Activated CD4-positive, alpha-beta T cell treated with anti-CD3 and anti-CD28 coated beads for 36 hours (primary cell): Measurements from ENCODE around the gene ARHGEF4. TPM values are rescaled to one million over a fixed set of nuclear protein-coding genes. Genes with fewer than 3 reads are reported as not detected.
"Not testable (repeated sequence)": the region's sequence is repeated elsewhere in the genome, so short reads cannot be mapped to it uniquely, and the experiment has no call there.

Experiments used
- ATAC-seq: fragments of 200-7000 bp; cut with Tn5 transposase; one replicate; pipeline ENCODE4 v1.10.0; 2021; ENCODE audit warnings: mild to moderate bottlenecking, moderate library complexity
- CTCF ChIA-PET: fragments of 350-600 bp; sonication (Branson Sonifier 250); formaldehyde crosslinking; loops from one replicate; lab custom pipeline; 2021; ENCODE audit warnings: antibody characterized with exemption; lab: Charles Lee
- POLR2A ChIA-PET: fragments of 350-600 bp; sonication (Branson Sonifier 250); formaldehyde crosslinking; loops from one replicate; lab custom pipeline; 2021; ENCODE audit warnings: antibody characterized with exemption, inconsistent platforms; lab: Charles Lee
- DNase-seq: peaks from one replicate; pipeline ENCODE4 v3.0.0-alpha.2; 2020
- H3K27ac Mint-ChIP-seq: one replicate; pipeline ENCODE4 v1.8.0; 2021; ENCODE audit warnings: mixed read lengths
- H3K27me3 Mint-ChIP-seq: one replicate; pipeline ENCODE4 v1.8.0; 2021; ENCODE audit warnings: mixed read lengths
- H3K36me3 Mint-ChIP-seq: one replicate; pipeline ENCODE4 v1.8.0; 2021; ENCODE audit warnings: low read depth, mixed read lengths
- H3K4me1 Mint-ChIP-seq: one replicate; pipeline ENCODE4 v1.8.0; 2021; ENCODE audit warnings: mixed read lengths
- H3K4me3 Mint-ChIP-seq: one replicate; pipeline ENCODE4 v1.8.0; 2021; ENCODE audit warnings: mild to moderate bottlenecking, moderate library complexity, mixed read lengths
- H3K9me3 Mint-ChIP-seq: one replicate; pipeline ENCODE4 v1.8.0; 2021; ENCODE audit warnings: low read depth, mixed read lengths
- intact Hi-C, 2 experiments: fragments of 100-400 bp; cut with DNase I in 1 of 2; cut with micrococcal nuclease in 1 of 2; formaldehyde crosslinking; loops; one replicate each; pipeline versions ENCODE4 v1.14.2 to v1.15.1; 2022 to 2024; cut with DNase I, micrococcal nuclease
- total RNA-seq, 2 experiments: library from RNA; stranded (reverse); gene quantifications; one replicate each; pipeline ENCODE4 v1.2.3, GENCODE V29; 2021

ARHGEF4 gene
- total RNA-seq, 2 experiments from 2014 or later, result 1.2 to 1.9 TPM

GRCh38 chr2:131076707-131077106, 240.0 kb downstream of the ARHGEF4 start:
- intact Hi-C loops, result no loop called here
- H3K36me3 Mint-ChIP-seq, result peaks cover 73% of the 10 kb centered on the region
- H3K9me3 Mint-ChIP-seq, result no peaks in the 10 kb centered on the region
- H3K4me3 Mint-ChIP-seq, result no peak overlapping the region
- H3K27me3 Mint-ChIP-seq, result no peaks in the 10 kb centered on the region
- peaks cover 25% of the 10 kb centered on the region for H3K4me1 Mint-ChIP-seq
- POLR2A ChIA-PET, result no interaction called here
- CTCF ChIA-PET, result no interaction called here
- ATAC-seq (no peak), DNase-seq (no peak)
- no peak overlapping the region for H3K27ac Mint-ChIP-seq

- H3K36me3 Mint-ChIP-seq, result peaks cover 73% of the 10 kb centered on the region
- no peaks in the 10 kb centered on the region for H3K9me3 Mint-ChIP-seq
- H3K27me3 Mint-ChIP-seq, result no peaks in the 10 kb centered on the region
- no peak overlapping the region for H3K27ac Mint-ChIP-seq
- H3K4me3 Mint-ChIP-seq, result no peak overlapping the region
- CTCF ChIA-PET, result no interaction called here
- intact Hi-C loops, result no loop called here
- H3K4me1 Mint-ChIP-seq, result peaks cover 21% of the 10 kb centered on the region
- ATAC-seq (no peak), DNase-seq (no peak)
- POLR2A ChIA-PET, result no interaction called here
Observed at GRCh38 chr2:131077182-131077846, 240.6 kb downstream of the ARHGEF4 start.

GRCh38 chr2:131077966-131078365, 241.3 kb downstream of the ARHGEF4 start:
- no peak for DNase-seq
- Mint-ChIP-seq H3K27ac (no peak overlapping the region), H3K4me1 (peaks cover 22% of the 10 kb centered on the region), H3K4me3 (no peak overlapping the region), H3K27me3 (no peaks in the 10 kb centered on the region), H3K36me3 (peaks cover 74% of the 10 kb centered on the region), H3K9me3 (no peaks in the 10 kb centered on the region)
- CTCF ChIA-PET, result no interaction called here
- no peak for ATAC-seq
- POLR2A ChIA-PET, result no interaction called here
- intact Hi-C loops, result no loop called here

- H3K27me3 Mint-ChIP-seq, ATAC-seq, POLR2A ChIA-PET, H3K9me3 Mint-ChIP-seq, H3K27ac Mint-ChIP-seq, H3K4me3 Mint-ChIP-seq, intact Hi-C loops, DNase-seq, CTCF ChIA-PET: not testable (repeated sequence)
- peaks cover 25% of the 10 kb centered on the region for H3K4me1 Mint-ChIP-seq
- peaks cover 70% of the 10 kb centered on the region for H3K36me3 Mint-ChIP-seq
Observed at GRCh38 chr2:131079931-131080330, 243.2 kb downstream of the ARHGEF4 start.

GRCh38 chr2:131081190-131081589, 244.5 kb downstream of the ARHGEF4 start:
- H3K27ac Mint-ChIP-seq, result no peak overlapping the region
- intact Hi-C loops, result no loop called here
- no peak overlapping the region for H3K4me3 Mint-ChIP-seq
- peaks cover 34% of the 10 kb centered on the region for H3K4me1 Mint-ChIP-seq
- H3K36me3 Mint-ChIP-seq, result peaks cover 73% of the 10 kb centered on the region
- H3K27me3 Mint-ChIP-seq, result no peaks in the 10 kb centered on the region
- CTCF ChIA-PET, result interaction anchor here (0.7 kb wide), 1 partner anchor 41 kb away, joined by 4 read pairs; no protein-coding TSS in a partner anchor
- DNase-seq (no peak), ATAC-seq (no peak)
- H3K9me3 Mint-ChIP-seq, result no peaks in the 10 kb centered on the region
- POLR2A ChIA-PET, result no interaction called here

GRCh38 chr2:131085646-131086045, 248.9 kb downstream of the ARHGEF4 start:
- CTCF ChIA-PET, result interaction anchor here (1.2 kb wide), 1 partner anchor 11 kb away, joined by 4 read pairs; no protein-coding TSS in a partner anchor
- H3K36me3 Mint-ChIP-seq, result peaks cover 64% of the 10 kb centered on the region
- DNase-seq, result no peak
- no peak for ATAC-seq
- H3K4me3 Mint-ChIP-seq, result no peak overlapping the region
- intact Hi-C loops, result no loop called here
- peak overlapping the region; percentile 61 for H3K27ac Mint-ChIP-seq
- POLR2A ChIA-PET, result no interaction called here
- H3K27me3 Mint-ChIP-seq, result no peaks in the 10 kb centered on the region
- peaks cover 45% of the 10 kb centered on the region for H3K4me1 Mint-ChIP-seq
- H3K9me3 Mint-ChIP-seq, result no peaks in the 10 kb centered on the region

GRCh38 chr2:131092458-131093005, 255.8 kb downstream of the ARHGEF4 start:
- DNase-seq, result peak; percentile 66
- no peaks in the 10 kb centered on the region for H3K9me3 Mint-ChIP-seq
- intact Hi-C loops, result loop anchor here (1.0 to 10.0 kb wide), 11 partner anchors 12 to 750 kb away; partner anchors contain the start of genes IMP4 (in 1 of the 2), MZT2A (in 1 of the 2) and PLEKHB2 (in 1 of the 2)
- CTCF ChIA-PET, result interaction anchor here (0.5 to 2.5 kb wide), 3 partner anchors 9 to 60 kb away, joined by 3 to 30 read pairs (median 4); partner anchors contain the start of gene PLEKHB2
- POLR2A ChIA-PET, result interaction anchor here (0.6 to 1.6 kb wide), 5 partner anchors 12 to 69 kb away, joined by 3 to 7 read pairs (median 5); partner anchors contain the start of gene PLEKHB2
- no peak for ATAC-seq
- peaks cover 31% of the 10 kb centered on the region for H3K4me1 Mint-ChIP-seq
- H3K4me3 Mint-ChIP-seq, result peak overlapping the region; percentile 75
- H3K27ac Mint-ChIP-seq, result peak overlapping the region; percentile 72
- peaks cover 24% of the 10 kb centered on the region for H3K36me3 Mint-ChIP-seq
- H3K27me3 Mint-ChIP-seq, result no peaks in the 10 kb centered on the region

- Mint-ChIP-seq H3K9me3 (no peaks in the 10 kb centered on the region), H3K36me3 (peaks cover 17% of the 10 kb centered on the region), H3K4me1 (peaks cover 26% of the 10 kb centered on the region), H3K27ac (peak within 1 kb of the TSS; percentile 97), H3K4me3 (peak within 1 kb of the TSS; percentile 81), H3K27me3 (no peaks in the 10 kb centered on the region)
- ATAC-seq (peak; percentile 85), DNase-seq (peak; percentile 93)
- intact Hi-C loops, result loop anchor here (1.0 to 10.0 kb wide), 11 partner anchors 11 to 751 kb away; partner anchors contain the start of genes IMP4 (in 1 of the 2), MZT2A (in 1 of the 2) and PLEKHB2 (in 1 of the 2)
- ChIA-PET POLR2A (interaction anchor here (0.7 to 1.6 kb wide), 4 partner anchors 10 to 65 kb away, joined by 3 to 7 read pairs (median 4); partner anchors contain the start of gene PLEKHB2), CTCF (interaction anchor here (0.5 to 2.5 kb wide), 5 partner anchors 9 to 400 kb away, joined by 3 to 30 read pairs (median 4); partner anchors contain the start of gene PLEKHB2)
Observed at GRCh38 chr2:131093006-131093695, 256.4 kb downstream of the ARHGEF4 start, which contains the start of gene FAM168B. Gene FAM168B, minus strand, starts transcription at chr2:131093460. Its CDS starts 10,814 bp downstream, at chr2:131082646.

GRCh38 chr2:131093696-131094462, 257.2 kb downstream of the ARHGEF4 start:
- H3K27me3 Mint-ChIP-seq, result no peaks in the 10 kb centered on the region
- H3K4me1 Mint-ChIP-seq, result peaks cover 23% of the 10 kb centered on the region
- H3K9me3 Mint-ChIP-seq, result no peaks in the 10 kb centered on the region
- ChIA-PET POLR2A (interaction anchor here (0.7 to 1.6 kb wide), 4 partner anchors 9 to 64 kb away, joined by 3 to 7 read pairs (median 4); partner anchors contain the start of gene PLEKHB2), CTCF (interaction anchor here (0.5 to 2.5 kb wide), 5 partner anchors 10 to 760 kb away, joined by 3 to 30 read pairs (median 4); partner anchors contain the start of gene PLEKHB2)
- intact Hi-C loops, result loop anchor here (1.0 to 10.0 kb wide), 11 partner anchors 10 to 752 kb away; partner anchors contain the start of genes IMP4 (in 1 of the 2), MZT2A (in 1 of the 2) and PLEKHB2 (in 1 of the 2)
- ATAC-seq, result peak; percentile 73
- H3K4me3 Mint-ChIP-seq, result peak overlapping the region; percentile 81
- H3K27ac Mint-ChIP-seq, result peak overlapping the region; percentile 97
- peak; percentile 43 for DNase-seq
- peaks cover 14% of the 10 kb centered on the region for H3K36me3 Mint-ChIP-seq
